Measurements from ENCODE around the gene DPYSL4.

The DPYSL4 gene

DNA sequence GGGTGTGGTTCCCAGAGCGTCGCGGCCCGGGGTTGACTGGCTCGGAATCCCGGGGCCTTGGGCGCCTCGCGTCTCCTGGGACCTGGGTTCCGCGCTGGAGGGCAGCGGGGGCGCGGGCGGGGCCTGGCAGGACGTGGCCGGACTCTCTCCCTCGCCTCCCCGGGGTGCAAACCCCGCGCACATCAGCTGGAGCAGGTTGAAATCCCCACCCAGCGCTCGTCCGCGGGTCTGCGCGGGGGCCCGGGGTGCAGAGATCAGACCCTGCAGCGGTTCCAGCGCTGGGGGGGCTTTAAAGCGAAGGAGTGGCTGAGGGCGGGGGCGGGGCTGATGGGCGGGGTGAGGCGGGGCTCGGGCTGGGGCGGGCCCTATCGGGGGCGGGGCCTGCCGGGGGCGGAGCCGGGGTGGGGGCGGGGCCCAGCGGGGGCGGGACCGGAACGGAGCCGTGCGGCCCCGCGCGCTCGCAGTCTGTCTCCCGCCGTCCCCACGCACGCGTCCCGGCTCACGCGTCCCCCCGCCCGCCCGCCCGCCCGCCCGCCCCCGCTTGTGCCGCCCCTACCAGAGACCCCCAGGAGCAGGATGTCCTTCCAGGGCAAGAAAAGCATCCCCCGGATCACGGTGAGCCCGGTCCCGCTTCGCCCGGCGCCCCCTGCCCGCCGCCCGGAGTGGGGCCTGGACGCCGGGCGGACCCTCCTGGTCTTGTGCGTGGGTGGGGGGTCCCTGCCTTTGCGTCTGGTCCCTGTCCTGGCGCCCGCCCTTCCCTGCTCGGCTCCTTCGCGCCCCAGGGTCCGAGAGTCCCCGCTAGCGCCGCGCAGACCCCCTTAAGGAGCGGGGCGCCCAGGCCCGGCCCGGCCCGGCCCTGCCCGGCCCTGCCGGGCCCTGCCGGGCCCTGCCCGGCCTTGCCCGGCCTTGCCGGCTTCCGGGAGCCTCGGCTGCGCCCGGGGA is at the start of gene DPYSL4:
DPYSL4 (plus strand) TSS at position 461 of the 942 bp plus-strand sequence; CDS start at position 577, 116 bp downstream.
- Histone ChIP-seq H3K4me1 (ENCODE audit: control insufficient read depth in 1 of 2, insufficient read depth in 1 of 2, low read depth in 1 of 2, low read length in 1 of 2) (peaks cover 0 to 8% of the 10 kb centered on the region in 2 experiments), H3K27ac (no peak within 1 kb of the TSS), H3K36me3 (no peaks in the 10 kb centered on the region), H3K9me3 (no peaks in the 10 kb centered on the region), H3K4me3 (ENCODE audit: low read depth in 1 of 2, low read length in 1 of 2) (no peak within 1 kb of the TSS), H3K27me3 (peaks cover 89% of the 10 kb centered on the region)
- TF ChIP-seq CTCF (IDR thresholded peaks at IDR 0.05) = no peak

- H3K27ac ChIP-seq = no peak overlapping the region
- no peak for TF ChIP-seq CTCF (IDR thresholded peaks at IDR 0.05)
- peaks cover 18% of the 10 kb centered on the region for H3K27me3 ChIP-seq
- no peak overlapping the region for H3K4me3 ChIP-seq (ENCODE audit: low read depth in 1 of 2, low read length in 1 of 2)
- no peaks in the 10 kb centered on the region for H3K4me1 ChIP-seq (ENCODE audit: control insufficient read depth in 1 of 2, insufficient read depth in 1 of 2, low read depth in 1 of 2, low read length in 1 of 2)
- no peaks in the 10 kb centered on the region for H3K9me3 ChIP-seq
- H3K36me3 ChIP-seq = no peaks in the 10 kb centered on the region
These were observed 49.4 kb upstream of the DPYSL4 start for GRCh38 chr10:132137111-132138072.

GRCh38 chr10:132138133-132138532 is 48.6 kb upstream of the DPYSL4 start:
- H3K36me3 ChIP-seq = no peaks in the 10 kb centered on the region
- no peak overlapping the region for H3K27ac ChIP-seq
- H3K4me3 ChIP-seq (ENCODE audit: low read depth in 1 of 2, low read length in 1 of 2) = no peak overlapping the region
- H3K27me3 ChIP-seq = peaks cover 18% of the 10 kb centered on the region
- no peaks in the 10 kb centered on the region for H3K9me3 ChIP-seq
- no peak for TF ChIP-seq CTCF (IDR thresholded peaks at IDR 0.05)
- no peaks in the 10 kb centered on the region for H3K4me1 ChIP-seq (ENCODE audit: control insufficient read depth in 1 of 2, insufficient read depth in 1 of 2, low read depth in 1 of 2, low read length in 1 of 2)

DNA sequence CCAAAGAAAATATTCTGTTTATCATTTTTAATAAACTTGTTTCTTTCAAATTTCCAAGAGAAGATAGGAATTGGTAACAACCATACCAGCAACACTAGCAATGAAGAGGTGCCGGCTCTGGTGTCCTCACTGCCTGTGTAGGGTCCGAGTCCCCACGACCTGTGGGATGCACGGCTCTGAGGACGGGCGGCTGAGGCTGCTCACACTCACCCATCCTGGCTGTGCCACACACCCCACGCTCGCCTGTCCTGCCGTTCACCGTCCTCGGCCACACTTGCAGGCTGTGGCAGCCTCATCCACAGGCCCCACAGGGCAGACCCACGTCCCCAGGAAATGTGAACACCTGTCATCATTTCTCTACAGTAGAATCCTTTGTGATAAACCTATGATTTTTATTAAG is 48.2 kb upstream of the DPYSL4 start:
- H3K9me3 ChIP-seq = no peaks in the 10 kb centered on the region
- H3K4me1 ChIP-seq (ENCODE audit: control insufficient read depth in 1 of 2, insufficient read depth in 1 of 2, low read depth in 1 of 2, low read length in 1 of 2) = no peaks in the 10 kb centered on the region
- no peak for TF ChIP-seq CTCF (IDR thresholded peaks at IDR 0.05)
- no peak overlapping the region for H3K4me3 ChIP-seq (ENCODE audit: low read depth in 1 of 2, low read length in 1 of 2)
- H3K27me3 ChIP-seq = peaks cover 18% of the 10 kb centered on the region
- H3K27ac ChIP-seq = no peak overlapping the region
- H3K36me3 ChIP-seq = no peaks in the 10 kb centered on the region

GRCh38 chr10:132139526-132139925 is 47.2 kb upstream of the DPYSL4 start:
- Histone ChIP-seq H3K4me1 (ENCODE audit: control insufficient read depth in 1 of 2, insufficient read depth in 1 of 2, low read depth in 1 of 2, low read length in 1 of 2) (no peaks in the 10 kb centered on the region), H3K4me3 (ENCODE audit: low read depth in 1 of 2, low read length in 1 of 2) (no peak overlapping the region), H3K27ac (no peak overlapping the region), H3K9me3 (no peaks in the 10 kb centered on the region), H3K36me3 (no peaks in the 10 kb centered on the region), H3K27me3 (peaks cover 24% of the 10 kb centered on the region)
- no peak for TF ChIP-seq CTCF (IDR thresholded peaks at IDR 0.05)

All from neutrophil (primary cell).